MM.1S (cell line): ENCODE results near the gene SUSD4.

ENCODE experiments used
- DNase-seq: peaks from one replicate; pipeline ENCODE4 v3.0.0-alpha.2; 2015
- H2AFZ ChIP-seq: fragments of 300-600 bp; sonication (generic); 2 replicates; pipeline ENCODE4 v1.6.0; 2016; ENCODE audit warnings: antibody characterized with exemption, low read length
- H3F3A ChIP-seq: fragments of 300-600 bp; sonication (generic); 2 replicates; pipeline ENCODE4 v1.6.1; 2016; ENCODE audit warnings: mild to moderate bottlenecking, antibody characterized with exemption, low read length, moderate library complexity, mixed read lengths; ENCODE audit not compliant: insufficient read depth
- H3K27ac ChIP-seq: fragments of 300-600 bp; sonication (generic); 2 replicates; pipeline ENCODE4 v1.5.1; 2016; ENCODE audit warnings: mild to moderate bottlenecking, low read length
- H3K27me3 ChIP-seq: fragments of 300-600 bp; sonication (generic); replicated peaks from 2 replicates; pipeline ENCODE4 v1.6.0; 2016; ENCODE audit warnings: low read length; ENCODE audit not compliant: insufficient read depth
- H3K36me3 ChIP-seq: fragments of 300-600 bp; sonication (generic); replicated peaks from 2 replicates; pipeline ENCODE4 v1.6.1; 2016; ENCODE audit warnings: mild to moderate bottlenecking, low read length, mixed read lengths; ENCODE audit not compliant: insufficient read depth
- H3K4me1 ChIP-seq: fragments of 300-600 bp; sonication (generic); 2 replicates; pipeline ENCODE4 v1.6.1; 2016; ENCODE audit warnings: low read length, mixed read lengths
- H3K4me2 ChIP-seq: fragments of 300-600 bp; sonication (generic); 2 replicates; pipeline ENCODE4 v1.6.0; 2016; ENCODE audit warnings: low read depth, low read length
- H3K4me3 ChIP-seq: fragments of 300-600 bp; sonication (generic); 2 replicates; pipeline ENCODE4 v1.5.1; 2016; ENCODE audit warnings: low read length, mixed read lengths
- H3K79me2 ChIP-seq: fragments of 300-600 bp; sonication (generic); 2 replicates; pipeline ENCODE4 v1.6.1; 2016; ENCODE audit warnings: mixed run types, low read length, mixed read lengths
- H3K9ac ChIP-seq: fragments of 300-600 bp; sonication (generic); 2 replicates; pipeline ENCODE4 v1.6.1; 2016; ENCODE audit warnings: low read length, mixed read lengths
- H3K9me2 ChIP-seq: fragments of 300-600 bp; sonication (generic); replicated peaks from 2 replicates; pipeline ENCODE4 v1.6.1; 2016; ENCODE audit warnings: mild to moderate bottlenecking, low read length, mixed read lengths; ENCODE audit not compliant: insufficient read depth
- H3K9me3 ChIP-seq: fragments of 300-600 bp; sonication (generic); replicated peaks from 2 replicates; pipeline ENCODE4 v1.6.1; 2016; ENCODE audit warnings: mild to moderate bottlenecking, low read length, mixed read lengths; ENCODE audit not compliant: insufficient read depth
- H4K20me1 ChIP-seq: fragments of 300-600 bp; sonication (generic); 2 replicates; pipeline ENCODE4 v1.6.1; 2016; ENCODE audit warnings: mild to moderate bottlenecking, low read length, moderate library complexity, mixed read lengths; ENCODE audit not compliant: insufficient read depth
- CTCF ChIP-seq: fragments of 300-600 bp; sonication (generic); IDR thresholded peaks from 2 replicates; pipeline ENCODE4 v1.5.1; 2016; ENCODE audit warnings: antibody characterized with exemption, low read length, mixed read lengths
- EZH2 ChIP-seq: fragments of 300-600 bp; sonication (generic); optimal IDR thresholded peaks from 2 replicates; pipeline ENCODE3; 2017; ENCODE audit warnings: low read depth, mild to moderate bottlenecking, antibody characterized with exemption, low read length, mixed read lengths
- EZH2phosphoT487 ChIP-seq: fragments of 300-600 bp; sonication (generic); IDR thresholded peaks from 2 replicates; pipeline ENCODE4 v1.6.1; 2018; ENCODE audit warnings: antibody characterized with exemption, low read length

Gene SUSD4

GRCh38 chr1:223298701-223299100 lies 65.3 kb downstream of the SUSD4 start:
- Histone ChIP-seq H2AFZ (no peak overlapping the region), H3K4me2 (no peak overlapping the region), H3K79me2 (no peaks in the 10 kb centered on the region), H3K27me3 (no peaks in the 10 kb centered on the region), H3K4me1 (no peaks in the 10 kb centered on the region), H4K20me1 (no peaks in the 10 kb centered on the region), H3K9me3 (no peaks in the 10 kb centered on the region), H3K9me2 (no peaks in the 10 kb centered on the region), H3K4me3 (no peak overlapping the region), H3K27ac (no peak overlapping the region), H3K36me3 (no peaks in the 10 kb centered on the region), H3K9ac (no peak overlapping the region), H3F3A (no peaks in the 10 kb centered on the region)
- TF ChIP-seq EZH2 (no peak), CTCF (no peak), EZH2phosphoT487 (no peak)
- DNase-seq = no peak

- no peak for DNase-seq
- Histone ChIP-seq H3K27ac (no peak overlapping the region), H2AFZ (no peak overlapping the region), H3K9me3 (no peaks in the 10 kb centered on the region), H3K27me3 (no peaks in the 10 kb centered on the region), H3K9me2 (no peaks in the 10 kb centered on the region), H3F3A (no peaks in the 10 kb centered on the region), H3K79me2 (no peaks in the 10 kb centered on the region), H3K36me3 (no peaks in the 10 kb centered on the region), H4K20me1 (no peaks in the 10 kb centered on the region), H3K4me2 (no peak overlapping the region), H3K4me1 (no peaks in the 10 kb centered on the region), H3K9ac (no peak overlapping the region), H3K4me3 (no peak overlapping the region)
- no peak for TF ChIP-seq CTCF
- TF ChIP-seq EZH2phosphoT487 = no peak
- no peak for TF ChIP-seq EZH2
Observed at GRCh38 chr1:223297800-223298199, 66.2 kb downstream of the SUSD4 start.

- Histone ChIP-seq H3K36me3 (no peaks in the 10 kb centered on the region), H3K4me3 (no peak overlapping the region), H2AFZ (no peak overlapping the region), H3K4me1 (no peaks in the 10 kb centered on the region), H3K27ac (no peak overlapping the region), H3K4me2 (no peak overlapping the region), H3F3A (no peaks in the 10 kb centered on the region), H3K9me2 (no peaks in the 10 kb centered on the region), H3K9ac (no peak overlapping the region), H4K20me1 (no peaks in the 10 kb centered on the region), H3K9me3 (no peaks in the 10 kb centered on the region), H3K27me3 (no peaks in the 10 kb centered on the region), H3K79me2 (no peaks in the 10 kb centered on the region)
- TF ChIP-seq CTCF (no peak), EZH2 (no peak), EZH2phosphoT487 (no peak)
- DNase-seq = no peak
Observed at GRCh38 chr1:223291796-223292195, 72.2 kb downstream of the SUSD4 start.

- Histone ChIP-seq H3K27ac (no peak overlapping the region), H3K9me2 (no peaks in the 10 kb centered on the region), H2AFZ (no peak overlapping the region), H3K27me3 (no peaks in the 10 kb centered on the region), H3K4me1 (no peaks in the 10 kb centered on the region), H3K79me2 (no peaks in the 10 kb centered on the region), H3K9me3 (no peaks in the 10 kb centered on the region), H3F3A (no peaks in the 10 kb centered on the region), H3K4me2 (no peak overlapping the region), H3K36me3 (no peaks in the 10 kb centered on the region), H3K9ac (no peak overlapping the region), H3K4me3 (no peak overlapping the region), H4K20me1 (no peaks in the 10 kb centered on the region)
- TF ChIP-seq EZH2 (no peak), EZH2phosphoT487 (no peak), CTCF (no peak)
- DNase-seq = no peak
Observed at GRCh38 chr1:223290397-223290796, 73.6 kb downstream of the SUSD4 start.
